Measurements from ENCODE around the gene ALOXE3.

DNA sequence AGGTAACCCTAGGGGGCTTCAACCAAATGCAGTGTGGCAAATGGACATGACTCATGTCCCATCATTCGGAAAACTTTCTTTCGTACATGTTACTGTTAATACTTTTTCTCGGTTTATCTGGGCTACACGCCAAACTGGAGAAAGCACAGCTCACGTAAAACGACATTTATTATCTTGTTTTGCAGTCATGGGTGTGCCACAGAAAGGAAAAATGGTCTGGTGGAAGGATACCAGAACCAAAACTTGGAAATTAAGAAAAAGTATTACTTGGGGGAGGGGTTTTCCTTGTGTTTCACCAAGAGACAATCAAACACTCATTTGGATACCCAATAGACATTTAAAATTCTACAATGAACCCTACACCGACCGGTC is 55.9 kb downstream of the ALOXE3 start:
- TF ChIP-seq CTCF (IDR thresholded peaks at IDR 0.05) (no peak), POLR2A (IDR thresholded peaks at IDR 0.05; ENCODE audit: low read depth) (no peak), POLR2AphosphoS5 (IDR thresholded peaks at IDR 0.05) (no peak), EP300 (IDR thresholded peaks at IDR 0.05) (no peak)
